ENCODE measurements around the gene WDR12.

- TF ChIP-seq POLR2A (IDR thresholded peaks at IDR 0.05; ENCODE audit: low read depth, low read length) (no peak), POLR2AphosphoS5 (IDR thresholded peaks at IDR 0.05; ENCODE audit: low read depth, low read length) (no peak)
Measured at GRCh38 chr2:202842690-202843089, 68.8 kb downstream of the WDR12 start.

All from GM12892 (cell line).